Chondrocyte (in vitro differentiated cells): ENCODE data around the gene HDAC4. TPM values are rescaled to one million over a fixed set of nuclear protein-coding genes. Genes with fewer than 3 reads are reported as not detected.

ENCODE experiments used
- DNase-seq: peaks from one replicate; pipeline ENCODE4 v3.0.0; 2021; ENCODE audit warnings: mixed read lengths, low spot score
- H3K27ac Mint-ChIP-seq: one replicate; pipeline ENCODE4 v1.8.0; 2021; ENCODE audit warnings: mild to moderate bottlenecking, moderate library complexity, mixed read lengths; ENCODE audit not compliant: unreplicated experiment
- H3K27me3 Mint-ChIP-seq: 2 replicates; pipeline ENCODE4 v1.8.0; 2021; ENCODE audit warnings: low read depth, mixed read lengths
- H3K36me3 Mint-ChIP-seq: 2 replicates; pipeline ENCODE4 v1.8.0; 2021; ENCODE audit warnings: low read depth, mixed read lengths
- H3K4me1 Mint-ChIP-seq: 2 replicates; pipeline ENCODE4 v1.8.0; 2021; ENCODE audit warnings: low read depth, mild to moderate bottlenecking, mixed read lengths
- H3K4me3 Mint-ChIP-seq: one replicate; pipeline ENCODE4 v1.8.0; 2021; ENCODE audit warnings: mild to moderate bottlenecking, moderate library complexity, mixed read lengths; ENCODE audit not compliant: unreplicated experiment
- H3K9me3 Mint-ChIP-seq: 2 replicates; pipeline ENCODE4 v1.8.0; 2021; ENCODE audit warnings: low read depth, mixed read lengths
- total RNA-seq: library from RNA; stranded (reverse); gene quantifications from 3 replicates; pipeline ENCODE4 v1.2.1, GENCODE V29; 2021
- TF ChIP-seq, protein P1 (sequence below): fragments of 200-600 bp; sonication (generic); IDR thresholded peaks from 2 replicates; pipeline ENCODE4 v1.5.0; 2021; ENCODE audit warnings: antibody characterized with exemption, mild to moderate bottlenecking, moderate library complexity

The HDAC4 gene
- total RNA-seq, 1 donor from 2014 or later: 22.3 TPM

GRCh38 chr2:239220341-239220740, 180.5 kb downstream of the HDAC4 start:
- Mint-ChIP-seq H3K4me1 (peaks cover 59% of the 10 kb centered on the region), H3K27ac (peak overlapping the region; percentile 29), H3K4me3 (no peak overlapping the region), H3K27me3 (no peaks in the 10 kb centered on the region), H3K36me3 (no peaks in the 10 kb centered on the region), H3K9me3 (no peaks in the 10 kb centered on the region)
- no peak for DNase-seq
- TF ChIP-seq, protein P1, sequence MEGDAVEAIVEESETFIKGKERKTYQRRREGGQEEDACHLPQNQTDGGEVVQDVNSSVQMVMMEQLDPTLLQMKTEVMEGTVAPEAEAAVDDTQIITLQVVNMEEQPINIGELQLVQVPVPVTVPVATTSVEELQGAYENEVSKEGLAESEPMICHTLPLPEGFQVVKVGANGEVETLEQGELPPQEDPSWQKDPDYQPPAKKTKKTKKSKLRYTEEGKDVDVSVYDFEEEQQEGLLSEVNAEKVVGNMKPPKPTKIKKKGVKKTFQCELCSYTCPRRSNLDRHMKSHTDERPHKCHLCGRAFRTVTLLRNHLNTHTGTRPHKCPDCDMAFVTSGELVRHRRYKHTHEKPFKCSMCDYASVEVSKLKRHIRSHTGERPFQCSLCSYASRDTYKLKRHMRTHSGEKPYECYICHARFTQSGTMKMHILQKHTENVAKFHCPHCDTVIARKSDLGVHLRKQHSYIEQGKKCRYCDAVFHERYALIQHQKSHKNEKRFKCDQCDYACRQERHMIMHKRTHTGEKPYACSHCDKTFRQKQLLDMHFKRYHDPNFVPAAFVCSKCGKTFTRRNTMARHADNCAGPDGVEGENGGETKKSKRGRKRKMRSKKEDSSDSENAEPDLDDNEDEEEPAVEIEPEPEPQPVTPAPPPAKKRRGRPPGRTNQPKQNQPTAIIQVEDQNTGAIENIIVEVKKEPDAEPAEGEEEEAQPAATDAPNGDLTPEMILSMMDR: no peak

DNA sequence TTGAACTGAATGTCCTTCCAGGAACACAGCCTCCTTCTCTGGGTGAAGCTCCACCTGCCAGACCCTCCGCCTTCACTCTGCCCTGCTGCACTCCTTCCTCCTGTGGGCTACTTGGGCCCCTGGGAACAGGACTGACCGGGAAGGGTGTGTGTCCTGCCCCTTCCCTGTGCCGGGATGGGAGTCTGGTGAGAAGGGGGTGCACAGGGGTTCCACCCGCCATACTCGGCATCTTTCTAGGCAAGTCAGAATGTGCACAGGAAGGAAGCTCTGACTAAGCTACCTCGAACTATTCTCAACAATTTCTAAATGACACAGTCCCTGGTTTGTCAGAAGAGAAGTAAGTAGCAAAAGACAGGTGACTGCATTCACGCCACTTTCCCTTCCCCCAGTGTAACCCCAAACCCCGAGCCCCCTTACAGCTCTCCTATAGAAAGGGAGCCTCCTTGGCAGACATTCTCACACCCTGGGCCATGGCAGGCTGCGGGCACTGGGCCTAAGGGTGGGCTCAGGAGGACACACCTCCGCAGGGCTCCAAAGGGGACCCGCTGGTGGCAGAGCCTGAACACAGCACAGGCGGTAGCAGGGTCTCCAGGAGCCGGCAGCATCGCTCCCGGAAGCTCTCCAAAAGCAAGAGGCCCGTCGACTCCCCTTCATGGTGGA, 184.1 kb downstream of the HDAC4 start:
- no peaks in the 10 kb centered on the region for H3K36me3 Mint-ChIP-seq
- no peaks in the 10 kb centered on the region for H3K9me3 Mint-ChIP-seq

GRCh38 chr2:239215988-239216613, 184.7 kb downstream of the HDAC4 start:
- Mint-ChIP-seq H3K27me3 (no peaks in the 10 kb centered on the region), H3K27ac (no peak overlapping the region), H3K9me3 (no peaks in the 10 kb centered on the region), H3K36me3 (no peaks in the 10 kb centered on the region), H3K4me3 (no peak overlapping the region), H3K4me1 (peaks cover 19% of the 10 kb centered on the region)
- TF ChIP-seq, protein P1: no peak
- no peak for DNase-seq

More for the DNA sequence above, 184.1 kb downstream of the HDAC4 start:
- peaks cover 25% of the 10 kb centered on the region for H3K4me1 Mint-ChIP-seq
- no peak overlapping the region for H3K27ac Mint-ChIP-seq
- TF ChIP-seq, protein P1: no peak
- H3K4me3 Mint-ChIP-seq: no peak overlapping the region
- H3K27me3 Mint-ChIP-seq: no peaks in the 10 kb centered on the region
- no peak for DNase-seq

DNA sequence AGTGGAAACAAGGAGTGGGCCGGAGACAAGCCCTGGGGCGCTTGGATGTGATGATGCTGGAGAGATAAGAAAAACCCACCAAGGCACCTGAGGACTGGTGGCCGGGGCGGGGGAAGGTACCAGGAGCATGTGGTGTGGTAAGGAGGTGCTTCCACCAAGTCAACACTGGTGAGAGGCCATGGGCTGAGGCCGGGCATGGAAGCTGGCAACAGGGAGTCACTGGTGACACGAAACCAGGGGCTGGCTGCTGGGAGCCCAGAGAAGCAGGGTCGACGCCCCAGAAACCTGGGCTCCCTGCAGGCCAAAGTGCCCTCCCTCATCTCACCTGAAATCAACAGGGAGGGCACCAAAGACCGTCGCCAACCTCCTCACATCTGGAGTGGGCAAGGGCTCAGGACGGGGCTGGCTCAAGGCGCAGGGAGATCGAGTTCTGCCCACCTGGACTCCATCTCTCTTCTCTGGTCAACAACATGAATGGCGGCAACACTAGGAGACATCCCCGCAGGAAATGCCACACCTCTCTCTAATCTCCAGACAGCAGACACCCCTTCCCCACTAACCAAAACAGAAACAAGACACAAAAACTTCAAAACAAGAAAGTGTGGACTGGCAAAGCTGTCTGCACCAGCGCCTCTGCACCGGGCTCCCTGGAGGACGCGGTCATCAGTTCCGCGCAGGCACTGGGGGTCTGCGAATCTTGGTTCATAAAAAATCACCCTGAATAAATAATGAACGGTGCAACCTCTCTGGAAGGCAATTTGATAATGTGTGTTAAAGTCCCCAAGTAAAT, 185.5 kb downstream of the HDAC4 start:
- TF ChIP-seq, protein P1: no peak
- Mint-ChIP-seq H3K9me3 (no peaks in the 10 kb centered on the region), H3K4me1 (peaks cover 11% of the 10 kb centered on the region), H3K4me3 (no peak overlapping the region), H3K36me3 (no peaks in the 10 kb centered on the region), H3K27me3 (no peaks in the 10 kb centered on the region), H3K27ac (no peak overlapping the region)
- peak; percentile 72 for DNase-seq

DNA sequence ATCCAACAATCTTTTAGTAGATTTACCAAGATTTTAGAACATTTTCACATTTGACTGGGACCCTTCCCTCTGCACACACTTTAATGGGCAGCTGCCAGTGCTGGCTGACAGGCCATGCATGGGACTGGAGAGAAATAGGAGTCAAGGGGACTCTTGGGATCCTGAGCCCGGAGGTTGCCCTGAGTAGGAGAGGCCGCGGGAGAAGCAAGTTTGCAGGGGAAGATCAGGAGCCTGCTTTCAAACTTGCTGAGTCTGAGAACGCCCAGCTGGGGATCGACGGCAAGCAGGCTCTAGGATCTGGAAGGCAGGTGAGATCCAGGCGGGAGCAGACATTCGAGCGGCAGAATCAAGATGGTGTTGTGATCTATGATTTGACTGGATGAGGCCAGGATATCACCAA, 186.1 kb downstream of the HDAC4 start:
- peaks cover 5% of the 10 kb centered on the region for H3K4me1 Mint-ChIP-seq
- no peaks in the 10 kb centered on the region for H3K27me3 Mint-ChIP-seq
- H3K36me3 Mint-ChIP-seq: no peaks in the 10 kb centered on the region
- TF ChIP-seq, protein P1: no peak
- DNase-seq: peak; percentile 75
- H3K4me3 Mint-ChIP-seq: no peak overlapping the region
- no peak overlapping the region for H3K27ac Mint-ChIP-seq
- no peaks in the 10 kb centered on the region for H3K9me3 Mint-ChIP-seq
